Hepatocyte (in vitro differentiated cells): ENCODE measurements around the gene GOLPH3. TPM values are rescaled to one million over a fixed set of nuclear protein-coding genes. Genes with fewer than 3 reads are reported as not detected.

Experiments used
- DNase-seq: peaks from one replicate; pipeline ENCODE4 v3.0.0-alpha.2; 2016; ENCODE audit warnings: low spot score
- H2AFZ ChIP-seq: fragments of 200-600 bp; sonication (generic); 2 replicates; pipeline ENCODE4 v1.6.0; 2016; ENCODE audit warnings: antibody characterized with exemption, mild to moderate bottlenecking
- H3K27ac ChIP-seq: fragments of 200-600 bp; sonication (generic); 2 replicates; pipeline ENCODE4 v1.5.1; 2016; ENCODE audit warnings: mild to moderate bottlenecking
- H3K27me3 ChIP-seq: fragments of 200-600 bp; sonication (generic); 2 replicates; pipeline ENCODE4 v1.6.1; 2016
- H3K36me3 ChIP-seq: fragments of 200-600 bp; sonication (generic); replicated peaks from 2 replicates; pipeline ENCODE4 v1.5.1; 2016; ENCODE audit warnings: low read depth; ENCODE audit not compliant: insufficient read depth
- H3K4me1 ChIP-seq: fragments of 200-600 bp; sonication (generic); 2 replicates; pipeline ENCODE4 v1.5.1; 2016; ENCODE audit warnings: mild to moderate bottlenecking, moderate library complexity; ENCODE audit not compliant: insufficient read depth
- H3K4me2 ChIP-seq: fragments of 200-600 bp; sonication (generic); 2 replicates; pipeline ENCODE4 v1.6.0; 2016
- H3K4me3 ChIP-seq: fragments of 200-600 bp; sonication (generic); 2 replicates; pipeline ENCODE4 v1.5.1; 2016; ENCODE audit warnings: mild to moderate bottlenecking
- H3K79me2 ChIP-seq: fragments of 200-600 bp; sonication (generic); 2 replicates; pipeline ENCODE4 v1.6.0; 2017; ENCODE audit warnings: mild to moderate bottlenecking
- H3K9me2 ChIP-seq: fragments of 200-600 bp; sonication (generic); replicated peaks from 2 replicates; pipeline ENCODE4 v1.6.0; 2017; ENCODE audit warnings: mild to moderate bottlenecking; ENCODE audit not compliant: insufficient read depth
- H3K9me3 ChIP-seq: fragments of 200-600 bp; sonication (generic); 2 replicates; pipeline ENCODE4 v1.5.1; 2016; ENCODE audit warnings: low read depth, mild to moderate bottlenecking
- H4K20me1 ChIP-seq: fragments of 200-600 bp; sonication (generic); 2 replicates; pipeline ENCODE4 v1.6.0; 2016; ENCODE audit warnings: mild to moderate bottlenecking; ENCODE audit not compliant: insufficient read depth, poor library complexity, severe bottlenecking
- CTCF ChIP-seq: fragments of 200-600 bp; sonication (generic); IDR thresholded peaks from 2 replicates; pipeline ENCODE4 v1.5.1; 2016; ENCODE audit warnings: antibody characterized with exemption, mild to moderate bottlenecking; ENCODE audit not compliant: poor library complexity
- EZH2 ChIP-seq: fragments of 200-600 bp; sonication (generic); IDR thresholded peaks from 2 replicates; pipeline ENCODE4 v1.6.1; 2016; ENCODE audit warnings: antibody characterized with exemption, mild to moderate bottlenecking, borderline replicate concordance
- EZH2phosphoT487 ChIP-seq: fragments of 200-600 bp; sonication (generic); IDR thresholded peaks from one replicate; pipeline ENCODE4 v1.6.1; 2018; ENCODE audit warnings: antibody characterized with exemption, mild to moderate bottlenecking, low read depth, moderate library complexity; ENCODE audit not compliant: unreplicated experiment, severe bottlenecking
- WGBS: methylation state at CpG from one replicate; pipeline ENCODE4 v1.1.6; 2016; ENCODE audit warnings: low lambda C conversion rate; ENCODE audit errors: missing lambda C conversion rate; 5-methylcytosine and 5-hydroxymethylcytosine counted together
- polyA plus RNA-seq: library from polyadenylated mRNA; unstranded; fragments of >200 nt; fragmentation: Nextera tagmentation; extraction: Ambion mirVana; gene quantifications from 2 replicates; pipeline ENCODE4 v1.2.1, GENCODE V29; 2016
- total RNA-seq: library from RNA; depleted of rRNA; stranded (reverse); fragments of >200 nt; gene quantifications from 2 replicates; pipeline ENCODE4 v1.2.3, GENCODE V29; 2014

GOLPH3 gene
- total and polyA plus RNA-seq, 2 experiments from 2014 or later, result 115 to 145 TPM

- H3K4me1 ChIP-seq, result no peaks in the 10 kb centered on the region
- H3K79me2 ChIP-seq, result no peaks in the 10 kb centered on the region
- no peaks in the 10 kb centered on the region for H3K36me3 ChIP-seq
- no peak for DNase-seq
- no peaks in the 10 kb centered on the region for H3K27me3 ChIP-seq
- no peak overlapping the region for H3K4me2 ChIP-seq
- no peaks in the 10 kb centered on the region for H3K9me2 ChIP-seq
- WGBS, result 83% methylated on average over 5 of the region's 5 CpGs
- no peak overlapping the region for H3K27ac ChIP-seq
- no peak overlapping the region for H3K4me3 ChIP-seq
- H4K20me1 ChIP-seq, result no peaks in the 10 kb centered on the region
- no peak overlapping the region for H2AFZ ChIP-seq
- no peaks in the 10 kb centered on the region for H3K9me3 ChIP-seq
- no peak for TF ChIP-seq EZH2
- no peak for TF ChIP-seq EZH2phosphoT487
- no peak for TF ChIP-seq CTCF
Measured at GRCh38 chr5:32195265-32195664, 21.1 kb upstream of the GOLPH3 start.

GRCh38 chr5:32193591-32193990 is 19.5 kb upstream of the GOLPH3 start:
- Histone ChIP-seq H3K36me3 (no peaks in the 10 kb centered on the region), H3K9me3 (no peaks in the 10 kb centered on the region), H4K20me1 (no peaks in the 10 kb centered on the region), H3K27ac (peak overlapping the region; percentile 45), H3K4me1 (no peaks in the 10 kb centered on the region), H3K4me3 (no peak overlapping the region), H3K79me2 (no peaks in the 10 kb centered on the region), H3K9me2 (no peaks in the 10 kb centered on the region), H3K4me2 (peak overlapping the region; percentile 47), H3K27me3 (no peaks in the 10 kb centered on the region), H2AFZ (no peak overlapping the region)
- peak; percentile 62 for DNase-seq
- WGBS, result 43% methylated on average over 7 of the region's 7 CpGs
- TF ChIP-seq EZH2, result no peak
- no peak for TF ChIP-seq CTCF
- TF ChIP-seq EZH2phosphoT487, result no peak

- Histone ChIP-seq H3K9me3 (no peaks in the 10 kb centered on the region), H2AFZ (no peak overlapping the region), H3K27ac (no peak overlapping the region), H3K4me1 (no peaks in the 10 kb centered on the region), H4K20me1 (no peaks in the 10 kb centered on the region), H3K4me2 (no peak overlapping the region), H3K27me3 (no peaks in the 10 kb centered on the region), H3K4me3 (no peak overlapping the region), H3K9me2 (no peaks in the 10 kb centered on the region), H3K36me3 (no peaks in the 10 kb centered on the region), H3K79me2 (no peaks in the 10 kb centered on the region)
- no peak for TF ChIP-seq CTCF
- 55% methylated on average over 5 of the region's 5 CpGs for WGBS
- peak; percentile 40 for DNase-seq
Measured at GRCh38 chr5:32190095-32190494, 16.0 kb upstream of the GOLPH3 start.

GRCh38 chr5:32187675-32188074 is 13.6 kb upstream of the GOLPH3 start:
- TF ChIP-seq EZH2phosphoT487 (no peak), EZH2 (no peak), CTCF (no peak)
- no peaks in the 10 kb centered on the region for H3K4me1 ChIP-seq

More at GRCh38 chr5:32187675-32188074, 13.6 kb upstream of the GOLPH3 start:
- H2AFZ ChIP-seq, result no peak overlapping the region
- no peaks in the 10 kb centered on the region for H3K9me2 ChIP-seq
- H3K9me3 ChIP-seq, result no peaks in the 10 kb centered on the region
- H3K36me3 ChIP-seq, result no peaks in the 10 kb centered on the region
- no peaks in the 10 kb centered on the region for H3K27me3 ChIP-seq
- H3K27ac ChIP-seq, result no peak overlapping the region
- no peak for DNase-seq
- no peak overlapping the region for H3K4me3 ChIP-seq
- no peaks in the 10 kb centered on the region for H3K79me2 ChIP-seq
- no peaks in the 10 kb centered on the region for H4K20me1 ChIP-seq
- no peak overlapping the region for H3K4me2 ChIP-seq
